ENCODE data around the gene CASP10.
"Not testable (repeated sequence)": the region's sequence is repeated elsewhere in the genome, so short reads cannot be mapped to it uniquely, and the experiment has no call there.

GRCh38 chr2:201138986-201139781 lies 43.8 kb upstream of the CASP10 start:
- TF ChIP-seq, protein P1, sequence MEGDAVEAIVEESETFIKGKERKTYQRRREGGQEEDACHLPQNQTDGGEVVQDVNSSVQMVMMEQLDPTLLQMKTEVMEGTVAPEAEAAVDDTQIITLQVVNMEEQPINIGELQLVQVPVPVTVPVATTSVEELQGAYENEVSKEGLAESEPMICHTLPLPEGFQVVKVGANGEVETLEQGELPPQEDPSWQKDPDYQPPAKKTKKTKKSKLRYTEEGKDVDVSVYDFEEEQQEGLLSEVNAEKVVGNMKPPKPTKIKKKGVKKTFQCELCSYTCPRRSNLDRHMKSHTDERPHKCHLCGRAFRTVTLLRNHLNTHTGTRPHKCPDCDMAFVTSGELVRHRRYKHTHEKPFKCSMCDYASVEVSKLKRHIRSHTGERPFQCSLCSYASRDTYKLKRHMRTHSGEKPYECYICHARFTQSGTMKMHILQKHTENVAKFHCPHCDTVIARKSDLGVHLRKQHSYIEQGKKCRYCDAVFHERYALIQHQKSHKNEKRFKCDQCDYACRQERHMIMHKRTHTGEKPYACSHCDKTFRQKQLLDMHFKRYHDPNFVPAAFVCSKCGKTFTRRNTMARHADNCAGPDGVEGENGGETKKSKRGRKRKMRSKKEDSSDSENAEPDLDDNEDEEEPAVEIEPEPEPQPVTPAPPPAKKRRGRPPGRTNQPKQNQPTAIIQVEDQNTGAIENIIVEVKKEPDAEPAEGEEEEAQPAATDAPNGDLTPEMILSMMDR (IDR thresholded peaks at IDR 0.05), result not testable (repeated sequence)
- not testable (repeated sequence) for TF ChIP-seq POLR2A (IDR thresholded peaks at IDR 0.05)
